GM10266 (cell line): ENCODE results near the gene CLEC11A.
"Not testable (repeated sequence)": the region's sequence is repeated elsewhere in the genome, so short reads cannot be mapped to it uniquely, and the experiment has no call there.

Experiments used
- DNase-seq: peaks from one replicate; pipeline ENCODE4 v3.0.0; 2012; ENCODE audit errors: extremely low spot score
- CTCF ChIP-seq: IDR thresholded peaks from 2 replicates; pipeline ENCODE4 v1.5.1; 2012; ENCODE audit warnings: mild to moderate bottlenecking, low read depth; ENCODE audit not compliant: control insufficient read depth, insufficient read depth; ENCODE audit errors: missing control alignments

CLEC11A gene

GRCh38 chr19:50750010-50750409 lies 26.8 kb downstream of the CLEC11A start:
- DNase-seq, result no peak
- no peak for TF ChIP-seq CTCF

GRCh38 chr19:50753879-50754278 lies 30.7 kb downstream of the CLEC11A start:
- no peak for TF ChIP-seq CTCF
- DNase-seq, result no peak

- DNase-seq, result not testable (repeated sequence)
Observed at GRCh38 chr19:50756244-50756643, 33.1 kb downstream of the CLEC11A start.

GRCh38 chr19:50757624-50758023 lies 34.5 kb downstream of the CLEC11A start:
- not testable (repeated sequence) for DNase-seq

- DNase-seq, result not testable (repeated sequence)
Observed at GRCh38 chr19:50759076-50759475, 35.9 kb downstream of the CLEC11A start.

GRCh38 chr19:50759886-50760285 lies 36.7 kb downstream of the CLEC11A start:
- DNase-seq, result peak; percentile 29
- TF ChIP-seq CTCF, result no peak

GRCh38 chr19:50761501-50761900 lies 38.3 kb downstream of the CLEC11A start:
- not testable (repeated sequence) for DNase-seq

- DNase-seq, result not testable (repeated sequence)
Observed at GRCh38 chr19:50763521-50763920, 40.4 kb downstream of the CLEC11A start.

GRCh38 chr19:50764409-50764808 lies 41.2 kb downstream of the CLEC11A start:
- no peak for TF ChIP-seq CTCF
- no peak for DNase-seq

GRCh38 chr19:50766746-50767145 lies 43.6 kb downstream of the CLEC11A start:
- not testable (repeated sequence) for DNase-seq

- DNase-seq, result not testable (repeated sequence)
Observed at GRCh38 chr19:50767263-50767662, 44.1 kb downstream of the CLEC11A start.

- TF ChIP-seq CTCF, result no peak
- no peak for DNase-seq
Observed at GRCh38 chr19:50768277-50768676, 45.1 kb downstream of the CLEC11A start.

- DNase-seq, result not testable (repeated sequence)
Observed at GRCh38 chr19:50770164-50770563, 47.0 kb downstream of the CLEC11A start, which contains the start of gene GPR32. Gene GPR32 (plus strand): TSS chr19:50770464. CDS start chr19:50770601, 137 bp downstream.
